Peyer's patch (tissue), 4 donors: ENCODE results near the gene CPB2.

Experiments
- CTCF ChIP-seq, 6 experiments: fragments of 450-650 bp in 4 of 6; fragments of 200-600 bp in 2 of 6; sonication (generic) in 1 of 6; IDR thresholded peaks; one replicate each; pipeline ENCODE4 v1.5.1; 2017 to 2019; ENCODE audit warnings: antibody characterized with exemption in 6 of 6, mild to moderate bottlenecking in 3 of 6, moderate library complexity in 1 of 6
- POLR2A ChIP-seq, 2 donors: fragments of 450-650 bp; IDR thresholded peaks; one replicate each; pipeline ENCODE4 v1.5.1; 2017; ENCODE audit warnings: antibody characterized with exemption in 2 of 2, mild to moderate bottlenecking in 2 of 2, moderate library complexity in 2 of 2

DNA sequence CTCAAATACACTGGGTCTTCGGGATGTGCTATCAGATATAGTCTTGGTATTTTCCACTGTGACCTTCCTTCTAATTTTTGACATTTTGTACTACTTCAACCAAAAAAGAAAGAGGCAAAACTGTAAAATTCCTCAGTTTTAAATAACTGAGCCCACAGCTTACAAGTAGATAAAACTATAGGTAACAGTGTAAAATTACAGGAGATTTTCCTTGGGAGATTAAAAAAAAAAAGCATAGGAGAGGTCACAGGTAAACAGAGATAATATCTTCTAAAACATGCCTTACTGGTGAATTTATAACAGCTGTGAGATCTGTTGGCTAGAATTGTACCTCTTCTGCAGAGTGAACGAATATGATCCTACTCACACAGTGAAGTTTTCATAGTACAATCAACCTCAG, 59.4 kb downstream of the CPB2 start:
- TF ChIP-seq CTCF (IDR thresholded peaks at IDR 0.05) (no peak), POLR2A (IDR thresholded peaks at IDR 0.05) (no peak)
